PFSK-1 (cell line): ENCODE data around the gene KIAA0040.

Experiments
- FOXP2 ChIP-seq: optimal IDR thresholded peaks from 2 replicates; pipeline ENCODE3; 2011; ENCODE audit warnings: borderline replicate concordance, control low read depth, inconsistent platforms; ENCODE audit not compliant: insufficient read depth; ENCODE audit errors: extremely low read length, extremely low read depth
- POLR2AphosphoS5 ChIP-seq: IDR thresholded peaks from 2 replicates; pipeline ENCODE4 v1.6.1; 2012; ENCODE audit warnings: low read depth, mild to moderate bottlenecking, control low read depth, low read length, moderate library complexity
- SIN3A ChIP-seq: IDR thresholded peaks from 2 replicates; pipeline ENCODE4 v1.6.1; 2012; ENCODE audit warnings: mild to moderate bottlenecking, low read length, moderate library complexity, borderline replicate concordance; ENCODE audit not compliant: insufficient read depth
- TAF1 ChIP-seq: IDR thresholded peaks from 2 replicates; pipeline ENCODE4 v1.6.1; 2012; ENCODE audit warnings: low read length, control low read depth, borderline replicate concordance; ENCODE audit not compliant: insufficient read depth
- TF ChIP-seq, protein P1 (sequence below), 2 experiments: IDR thresholded peaks; 2 replicates each; pipeline versions ENCODE4 v1.6.1 to v1.8.0; 2011 to 2012; ENCODE audit warnings: low read depth in 2 of 2, low read length in 2 of 2, control low read depth in 1 of 2, inconsistent platforms in 1 of 2, mild to moderate bottlenecking in 1 of 2, moderate library complexity in 1 of 2; ENCODE audit not compliant: insufficient read depth in 1 of 2

Gene KIAA0040

GRCh38 chr1:175134500-175134899 is 58.1 kb downstream of the KIAA0040 start:
- TF ChIP-seq, protein P1, sequence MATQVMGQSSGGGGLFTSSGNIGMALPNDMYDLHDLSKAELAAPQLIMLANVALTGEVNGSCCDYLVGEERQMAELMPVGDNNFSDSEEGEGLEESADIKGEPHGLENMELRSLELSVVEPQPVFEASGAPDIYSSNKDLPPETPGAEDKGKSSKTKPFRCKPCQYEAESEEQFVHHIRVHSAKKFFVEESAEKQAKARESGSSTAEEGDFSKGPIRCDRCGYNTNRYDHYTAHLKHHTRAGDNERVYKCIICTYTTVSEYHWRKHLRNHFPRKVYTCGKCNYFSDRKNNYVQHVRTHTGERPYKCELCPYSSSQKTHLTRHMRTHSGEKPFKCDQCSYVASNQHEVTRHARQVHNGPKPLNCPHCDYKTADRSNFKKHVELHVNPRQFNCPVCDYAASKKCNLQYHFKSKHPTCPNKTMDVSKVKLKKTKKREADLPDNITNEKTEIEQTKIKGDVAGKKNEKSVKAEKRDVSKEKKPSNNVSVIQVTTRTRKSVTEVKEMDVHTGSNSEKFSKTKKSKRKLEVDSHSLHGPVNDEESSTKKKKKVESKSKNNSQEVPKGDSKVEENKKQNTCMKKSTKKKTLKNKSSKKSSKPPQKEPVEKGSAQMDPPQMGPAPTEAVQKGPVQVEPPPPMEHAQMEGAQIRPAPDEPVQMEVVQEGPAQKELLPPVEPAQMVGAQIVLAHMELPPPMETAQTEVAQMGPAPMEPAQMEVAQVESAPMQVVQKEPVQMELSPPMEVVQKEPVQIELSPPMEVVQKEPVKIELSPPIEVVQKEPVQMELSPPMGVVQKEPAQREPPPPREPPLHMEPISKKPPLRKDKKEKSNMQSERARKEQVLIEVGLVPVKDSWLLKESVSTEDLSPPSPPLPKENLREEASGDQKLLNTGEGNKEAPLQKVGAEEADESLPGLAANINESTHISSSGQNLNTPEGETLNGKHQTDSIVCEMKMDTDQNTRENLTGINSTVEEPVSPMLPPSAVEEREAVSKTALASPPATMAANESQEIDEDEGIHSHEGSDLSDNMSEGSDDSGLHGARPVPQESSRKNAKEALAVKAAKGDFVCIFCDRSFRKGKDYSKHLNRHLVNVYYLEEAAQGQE (IDR thresholded peaks at IDR 0.05; ENCODE audit: insufficient read depth in 1 of 2, low read depth in 2 of 2, low read length in 2 of 2) = no peak
- TF ChIP-seq SIN3A = no peak
- no peak for TF ChIP-seq POLR2AphosphoS5
- TF ChIP-seq TAF1 = no peak
- TF ChIP-seq FOXP2 = no peak

- TF ChIP-seq, protein P1 (IDR thresholded peaks at IDR 0.05; ENCODE audit: insufficient read depth in 1 of 2, low read depth in 2 of 2, low read length in 2 of 2) = no peak
- no peak for TF ChIP-seq TAF1
- no peak for TF ChIP-seq SIN3A
- TF ChIP-seq POLR2AphosphoS5 = no peak
- TF ChIP-seq FOXP2 = no peak
Measured at GRCh38 chr1:175133673-175134435, 58.7 kb downstream of the KIAA0040 start.

GRCh38 chr1:175132436-175132835 is 60.1 kb downstream of the KIAA0040 start:
- TF ChIP-seq, protein P1 (IDR thresholded peaks at IDR 0.05; ENCODE audit: insufficient read depth in 1 of 2, low read depth in 2 of 2, low read length in 2 of 2) = no peak
- TF ChIP-seq SIN3A = no peak
- TF ChIP-seq TAF1 = no peak
- TF ChIP-seq POLR2AphosphoS5 = no peak
- TF ChIP-seq FOXP2 = no peak

DNA sequence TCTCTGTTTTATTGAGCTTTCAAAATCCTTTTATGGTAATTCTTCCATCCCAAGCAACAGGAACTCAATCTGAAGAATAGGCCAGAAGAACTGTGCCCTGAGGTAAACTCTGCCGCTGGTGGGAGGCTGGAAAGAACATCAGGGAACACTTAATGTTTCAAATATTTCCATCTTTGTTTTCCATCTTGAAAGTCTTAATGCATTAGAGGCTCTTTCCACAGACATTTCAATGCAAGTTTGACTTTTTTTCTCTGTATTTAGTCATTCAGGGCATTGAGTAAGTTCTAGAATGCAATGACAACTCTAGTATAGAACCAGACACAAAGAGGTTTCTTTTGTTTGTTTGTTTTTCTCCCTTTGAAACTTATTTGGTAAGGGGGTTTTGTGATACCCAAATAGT is 61.5 kb downstream of the KIAA0040 start:
- TF ChIP-seq TAF1 = no peak
- TF ChIP-seq POLR2AphosphoS5 = no peak
- TF ChIP-seq SIN3A = no peak
- TF ChIP-seq, protein P1 (IDR thresholded peaks at IDR 0.05; ENCODE audit: insufficient read depth in 1 of 2, low read depth in 2 of 2, low read length in 2 of 2) = no peak
- no peak for TF ChIP-seq FOXP2

GRCh38 chr1:175130649-175131045 is 61.9 kb downstream of the KIAA0040 start:
- TF ChIP-seq, protein P1 (IDR thresholded peaks at IDR 0.05; ENCODE audit: insufficient read depth in 1 of 2, low read depth in 2 of 2, low read length in 2 of 2) = no peak
- TF ChIP-seq TAF1 (no peak), POLR2AphosphoS5 (no peak), SIN3A (no peak), FOXP2 (no peak)
